Rectal smooth muscle tissue (tissue), 1 donor: ENCODE data around the gene KIFC3.
"Not testable (repeated sequence)": the region's sequence is repeated elsewhere in the genome, so short reads cannot be mapped to it uniquely, and the experiment has no call there.

Source experiments
- H3K27ac ChIP-seq: one replicate; pipeline ENCODE4 v1.7.0; 2013; ENCODE audit warnings: low read depth, low read length, inconsistent platforms
- H3K27me3 ChIP-seq: one replicate; pipeline ENCODE4 v1.7.0; 2013; ENCODE audit warnings: low read length; ENCODE audit not compliant: control insufficient read depth, insufficient read depth
- H3K36me3 ChIP-seq: one replicate; pipeline ENCODE4 v1.7.0; 2013; ENCODE audit warnings: low read length; ENCODE audit not compliant: control insufficient read depth, insufficient read depth
- H3K4me1 ChIP-seq: one replicate; pipeline ENCODE4 v1.7.0; 2013; ENCODE audit warnings: low read length; ENCODE audit not compliant: control insufficient read depth, insufficient read depth
- H3K4me3 ChIP-seq: one replicate; pipeline ENCODE4 v1.7.0; 2013; ENCODE audit warnings: low read length
- H3K9ac ChIP-seq: one replicate; pipeline ENCODE4 v1.7.0; 2013; ENCODE audit warnings: low read length

KIFC3 gene

GRCh38 chr16:57822018-57822553, 19.8 kb upstream of the KIFC3 start:
- Histone ChIP-seq H3K9ac (no peak overlapping the region), H3K36me3 (no peaks in the 10 kb centered on the region), H3K27ac (no peak overlapping the region), H3K4me3 (no peak overlapping the region), H3K27me3 (no peaks in the 10 kb centered on the region), H3K4me1 (no peaks in the 10 kb centered on the region)

GRCh38 chr16:57821149-57821971, 19.1 kb upstream of the KIFC3 start:
- Histone ChIP-seq H3K9ac (no peak overlapping the region), H3K27me3 (no peaks in the 10 kb centered on the region), H3K4me1 (no peaks in the 10 kb centered on the region), H3K4me3 (no peak overlapping the region), H3K27ac (no peak overlapping the region), H3K36me3 (no peaks in the 10 kb centered on the region)

- H3K4me3 ChIP-seq = no peak overlapping the region
- H3K27me3 ChIP-seq = no peaks in the 10 kb centered on the region
- H3K9ac ChIP-seq = no peak overlapping the region
- H3K27ac ChIP-seq = no peak overlapping the region
- no peaks in the 10 kb centered on the region for H3K36me3 ChIP-seq
- H3K4me1 ChIP-seq = no peaks in the 10 kb centered on the region
Measured at GRCh38 chr16:57818377-57819064, 16.2 kb upstream of the KIFC3 start.

- Histone ChIP-seq H3K27ac (no peak overlapping the region), H3K4me1 (no peaks in the 10 kb centered on the region), H3K27me3 (no peaks in the 10 kb centered on the region), H3K9ac (no peak overlapping the region), H3K4me3 (no peak overlapping the region), H3K36me3 (no peaks in the 10 kb centered on the region)
Measured at GRCh38 chr16:57817680-57818079, 15.4 kb upstream of the KIFC3 start.

GRCh38 chr16:57815987-57816745, 13.9 kb upstream of the KIFC3 start:
- Histone ChIP-seq H3K4me1 (no peaks in the 10 kb centered on the region), H3K27ac (peak overlapping the region; percentile 41), H3K9ac (no peak overlapping the region), H3K27me3 (no peaks in the 10 kb centered on the region), H3K4me3 (no peak overlapping the region), H3K36me3 (no peaks in the 10 kb centered on the region)

GRCh38 chr16:57814896-57815295, 12.6 kb upstream of the KIFC3 start:
- Histone ChIP-seq H3K4me3 (no peak overlapping the region), H3K36me3 (no peaks in the 10 kb centered on the region), H3K27ac (no peak overlapping the region), H3K4me1 (no peaks in the 10 kb centered on the region), H3K27me3 (no peaks in the 10 kb centered on the region), H3K9ac (no peak overlapping the region)

- Histone ChIP-seq H3K4me1 (no peaks in the 10 kb centered on the region), H3K27ac (no peak overlapping the region), H3K27me3 (no peaks in the 10 kb centered on the region), H3K4me3 (no peak overlapping the region), H3K36me3 (no peaks in the 10 kb centered on the region), H3K9ac (no peak overlapping the region)
Measured at GRCh38 chr16:57813466-57813865, 11.2 kb upstream of the KIFC3 start.

GRCh38 chr16:57811340-57811739, 9.0 kb upstream of the KIFC3 start:
- H3K27ac ChIP-seq, H3K4me1 ChIP-seq, H3K9ac ChIP-seq, H3K27me3 ChIP-seq, H3K4me3 ChIP-seq, H3K36me3 ChIP-seq: not testable (repeated sequence)

- Histone ChIP-seq H3K4me1 (peaks cover 2% of the 10 kb centered on the region), H3K9ac (no peak overlapping the region), H3K4me3 (no peak overlapping the region), H3K27ac (no peak overlapping the region), H3K27me3 (no peaks in the 10 kb centered on the region), H3K36me3 (no peaks in the 10 kb centered on the region)
Measured at GRCh38 chr16:57810197-57811031, 8.1 kb upstream of the KIFC3 start.

GRCh38 chr16:57809276-57810196, 7.2 kb upstream of the KIFC3 start:
- Histone ChIP-seq H3K4me3 (no peak overlapping the region), H3K4me1 (peaks cover 2% of the 10 kb centered on the region), H3K36me3 (no peaks in the 10 kb centered on the region), H3K27me3 (no peaks in the 10 kb centered on the region), H3K9ac (no peak overlapping the region), H3K27ac (no peak overlapping the region)

GRCh38 chr16:57808589-57809228, 6.4 kb upstream of the KIFC3 start:
- Histone ChIP-seq H3K4me3 (no peak overlapping the region), H3K9ac (no peak overlapping the region), H3K36me3 (no peaks in the 10 kb centered on the region), H3K4me1 (peaks cover 3% of the 10 kb centered on the region), H3K27ac (no peak overlapping the region), H3K27me3 (no peaks in the 10 kb centered on the region)
